HCT116 (cell line): Measurements from ENCODE around the gene CDH13. TPM values are rescaled to one million over a fixed set of nuclear protein-coding genes. Genes with fewer than 3 reads are reported as not detected.

Source experiments
- ATAC-seq: fragments of 200-7000 bp; cut with Tn5 transposase; 2 replicates; pipeline ENCODE4 v1.9.1; 2020; ENCODE audit warnings: mild to moderate bottlenecking, moderate library complexity
- BruUV-seq: library from RNA; stranded (reverse); fragments of 400-500 nt; replicated peaks from 2 replicates; lab custom pipeline; 2021; lab: Mats Ljungman, UMichigan
- CTCF ChIA-PET: fragments of 300-600 bp; sonication (Branson Sonifier 250); formaldehyde crosslinking; loops from one replicate; lab custom pipeline; 2021; ENCODE audit warnings: antibody characterized with exemption; lab: Charles Lee
- POLR2A ChIA-PET: fragments of 300-600, 350-600 bp; sonication (Branson Sonifier 250); formaldehyde crosslinking; loops from one replicate; lab custom pipeline; 2021; ENCODE audit warnings: antibody characterized with exemption; lab: Charles Lee
- RAD21 ChIA-PET, 2 experiments: fragments of 300-600 bp; sonication (Branson Sonifier 250); formaldehyde crosslinking; loops; one replicate each; lab custom pipeline; 2023; ENCODE audit warnings: low total read pairs in 2 of 2; ENCODE audit not compliant: uncharacterized antibody in 2 of 2, unreplicated experiment in 2 of 2, low non-redundant PET in 1 of 2; lab: Charles Lee
- DNase-seq: peaks from one replicate; pipeline ENCODE4 v3.0.0-alpha.2; 2010; ENCODE audit warnings: low read depth, low spot score
- H2AFZ ChIP-seq: fragments of 200-600 bp; shearing (Covaris generic), sonication (generic); 2 replicates; pipeline ENCODE4 v1.6.1; 2017; ENCODE audit warnings: low read depth, mixed run types, mixed read lengths, antibody characterized with exemption, low read length; ENCODE audit not compliant: poor library complexity, severe bottlenecking
- H3K27ac ChIP-seq: 2 replicates; pipeline ENCODE4 v1.5.1; 2012; ENCODE audit warnings: low read depth, low read length
- H3K27me3 ChIP-seq: fragments of 200-600 bp; sonication (generic); 2 replicates; pipeline ENCODE4 v1.6.1; 2016; ENCODE audit warnings: mixed run types, low read length, mixed read lengths; ENCODE audit not compliant: insufficient read depth
- H3K36me3 ChIP-seq, 2 experiments: fragments of 200-500 bp in 1 of 2; fragments of 200-600 bp in 1 of 2; sonication (Bioruptor generic) in 1 of 2; sonication (generic) in 1 of 2; 2 replicates each; pipeline versions ENCODE4 v1.5.1 to v1.6.1; 2014 to 2016; ENCODE audit warnings: low read length in 2 of 2, inconsistent platforms in 1 of 2, mixed read lengths in 1 of 2, mixed run types in 1 of 2; ENCODE audit not compliant: insufficient read depth in 2 of 2, control insufficient read depth in 1 of 2
- H3K4me1 ChIP-seq, 2 experiments: fragments of 200-600 bp in 1 of 2; sonication (generic) in 1 of 2; 2 replicates each; pipeline versions ENCODE4 v1.5.1 to v1.6.1; 2012 to 2017; ENCODE audit warnings: low read length in 2 of 2, inconsistent platforms in 1 of 2, mild to moderate bottlenecking in 1 of 2, mixed read lengths in 1 of 2, mixed run types in 1 of 2, moderate library complexity in 1 of 2; ENCODE audit not compliant: insufficient read depth in 2 of 2, control insufficient read depth in 1 of 2
- H3K4me2 ChIP-seq: fragments of 200-600 bp; sonication (generic); 2 replicates; pipeline ENCODE4 v1.6.1; 2017; ENCODE audit warnings: mixed run types, low read length, mixed read lengths
- H3K4me3 ChIP-seq, 2 experiments: fragments of 200-600 bp in 1 of 2; sonication (generic) in 1 of 2; replicated peaks in 1 of 2; 2 replicates each; pipeline ENCODE4 v1.5.1; 2011 to 2016; ENCODE audit warnings: low read length in 2 of 2, control low read depth in 1 of 2, low read depth in 1 of 2, mild to moderate bottlenecking in 1 of 2, mixed read lengths in 1 of 2, mixed run types in 1 of 2
- H3K79me2 ChIP-seq: fragments of 200-600 bp; sonication (generic); 2 replicates; pipeline ENCODE4 v1.6.1; 2017; ENCODE audit warnings: mild to moderate bottlenecking, mixed run types, low read length, moderate library complexity, mixed read lengths; ENCODE audit not compliant: insufficient read depth
- H3K9ac ChIP-seq: fragments of 200-600 bp; sonication (generic); 2 replicates; pipeline ENCODE4 v1.6.1; 2016; ENCODE audit warnings: low read length, mixed read lengths
- H3K9me2 ChIP-seq: fragments of 200-600 bp; sonication (generic), shearing (Covaris generic); 2 replicates; pipeline ENCODE4 v1.6.1; 2017; ENCODE audit warnings: mixed run types, mild to moderate bottlenecking, moderate library complexity; ENCODE audit not compliant: insufficient read depth
- H3K9me3 ChIP-seq, 2 experiments: fragments of 200-500 bp in 1 of 2; fragments of 200-600 bp in 1 of 2; sonication (Bioruptor generic) in 1 of 2; sonication (generic) in 1 of 2; 2 replicates each; pipeline ENCODE4 v1.6.1; 2014 to 2017; ENCODE audit warnings: low read length in 2 of 2, mixed read lengths in 2 of 2, inconsistent platforms in 1 of 2, low read depth in 1 of 2, mild to moderate bottlenecking in 1 of 2, mixed run types in 1 of 2, moderate library complexity in 1 of 2; ENCODE audit not compliant: control insufficient read depth in 1 of 2, insufficient read depth in 1 of 2
- H4K20me1 ChIP-seq: fragments of 200-600 bp; sonication (generic), shearing (Covaris generic); 2 replicates; pipeline ENCODE4 v1.6.1; 2017; ENCODE audit warnings: mixed run types, mild to moderate bottlenecking, moderate library complexity; ENCODE audit not compliant: insufficient read depth
- ATF3 ChIP-seq: IDR thresholded peaks from 2 replicates; pipeline ENCODE4 v1.6.1; 2012
- CBX3 ChIP-seq: IDR thresholded peaks from 2 replicates; pipeline ENCODE4 v1.6.1; 2012; ENCODE audit warnings: low read depth
- JUND ChIP-seq: IDR thresholded peaks from 2 replicates; pipeline ENCODE4 v1.6.1; 2012
- POLR2A ChIP-seq: IDR thresholded peaks from 2 replicates; pipeline ENCODE4 v1.7.0; 2011; ENCODE audit warnings: borderline replicate concordance; ENCODE audit not compliant: insufficient read depth, insufficient read length; ENCODE audit errors: extremely low read depth
- RAD21 ChIP-seq: IDR thresholded peaks from 2 replicates; pipeline ENCODE4 v1.6.1; 2012; ENCODE audit warnings: low read depth, mild to moderate bottlenecking
- REST ChIP-seq: IDR thresholded peaks from 2 replicates; pipeline ENCODE4 v1.6.1; 2012; ENCODE audit warnings: low read depth
- SIN3A ChIP-seq: IDR thresholded peaks from 2 replicates; pipeline ENCODE4 v1.6.1; 2012; ENCODE audit warnings: low read depth
- SP1 ChIP-seq: IDR thresholded peaks from 2 replicates; pipeline ENCODE4 v1.6.1; 2012; ENCODE audit warnings: low read depth
- ZNF274 ChIP-seq: fragments of 200-500 bp; sonication (Bioruptor generic); IDR thresholded peaks from 2 replicates; pipeline ENCODE4 v1.6.1; 2014; ENCODE audit warnings: mild to moderate bottlenecking, low read depth, low read length, inconsistent platforms
- intact Hi-C: fragments of 100-400 bp; cut with micrococcal nuclease; formaldehyde crosslinking; loops from 2 replicates; pipeline ENCODE4 v1.10.0; 2022
- total RNA-seq: library from RNA; stranded (reverse); gene quantifications from one replicate; pipeline ENCODE4 v1.2.1, GENCODE V29; 2021; ENCODE audit not compliant: unreplicated experiment

The CDH13 gene
- total RNA-seq, 1 experiment from 2014 or later = not detected

- no peaks in the 10 kb centered on the region for H3K9me2 ChIP-seq
- no peak overlapping the region for H2AFZ ChIP-seq
- H4K20me1 ChIP-seq = no peaks in the 10 kb centered on the region
- CTCF ChIA-PET = no interaction called here
- no peak overlapping the region for H3K27ac ChIP-seq
- H3K4me3 ChIP-seq = no peak overlapping the region
- intact Hi-C loops = no loop called here
- H3K4me2 ChIP-seq = no peak overlapping the region
- RAD21 ChIA-PET = no interaction called here
- no peaks in the 10 kb centered on the region for H3K27me3 ChIP-seq
- peaks cover 4 to 22% of the 10 kb centered on the region in 2 experiments; a peak in 3 of 4 replicates for H3K4me1 ChIP-seq
- no TSS peak for BruUV-seq
- no peaks in the 10 kb centered on the region for H3K9me3 ChIP-seq
- TF ChIP-seq JUND = no peak
- no peak for TF ChIP-seq REST
- TF ChIP-seq ZNF274 = no peak
- no peak for TF ChIP-seq SP1
- TF ChIP-seq ATF3 = no peak
- TF ChIP-seq CBX3 = no peak
- TF ChIP-seq RAD21 = no peak
- TF ChIP-seq SIN3A = no peak
- no peak for TF ChIP-seq POLR2A
- H3K9ac ChIP-seq = no peak overlapping the region
- POLR2A ChIA-PET = no interaction called here
- DNase-seq (no peak), ATAC-seq (no peak)
- no peaks in the 10 kb centered on the region for H3K36me3 ChIP-seq
- peaks cover 10% of the 10 kb centered on the region for H3K79me2 ChIP-seq
Observed at GRCh38 chr16:83803811-83804210, 1177.0 kb downstream of the CDH13 start.
